K562 (cell line): Measurements from ENCODE around the gene HSDL1. TPM values are rescaled to one million over a fixed set of nuclear protein-coding genes. Genes with fewer than 3 reads are reported as not detected.

Experiments
- ATAC-seq: fragments of 200-7000 bp; cut with Tn5 transposase; 3 replicates; pipeline ENCODE4 v1.9.1; 2020; ENCODE audit warnings: moderate library complexity
- BruUV-seq: library from RNA; stranded (reverse); fragments of 400-500 nt; replicated peaks from 2 replicates; lab custom pipeline; 2021; lab: Mats Ljungman, UMichigan
- CTCF ChIA-PET: fragments of 300-600 bp; formaldehyde crosslinking; extraction: SDS; loops from one replicate; lab custom pipeline; 2021; ENCODE audit warnings: low intra/inter-chr PET ratio; lab: Yijun Ruan, JAX
- POLR2A ChIA-PET: fragments of 300-600, 350-650 bp; sonication (Branson Sonifier 250); formaldehyde crosslinking; extraction: SDS; loops from one replicate; lab custom pipeline; 2021; ENCODE audit warnings: antibody characterized with exemption, inconsistent platforms; lab: Yijun Ruan, JAX
- DNase-seq, 4 experiments: peaks; one replicate each; pipeline versions ENCODE4 v3.0.0 to v3.0.0-alpha.2; 2011 to 2018; ENCODE audit warnings: low spot score in 3 of 4, mixed read lengths in 3 of 4; ENCODE audit errors: extremely low read depth in 1 of 4
- FAIRE-seq: peaks from 2 replicates; lab custom pipeline; 2011; peaks lifted over from hg19 to GRCh38; lab: Jason Lieb, UNC
- H2AFZ ChIP-seq: 2 replicates; pipeline ENCODE4 v1.6.0; 2011; ENCODE audit warnings: low read depth, low read length, control low read depth, inconsistent platforms
- H3K27ac ChIP-seq: fragments of 200-600 bp; 3 replicates; pipeline ENCODE4 v1.8.0; 2011; ENCODE audit warnings: low read depth, mild to moderate bottlenecking, control low read depth, inconsistent platforms, low read length, moderate library complexity, mixed read lengths; ENCODE audit errors: extremely low read depth
- H3K27me3 ChIP-seq, 2 experiments: fragments of 300-600 bp in 1 of 2; 2 replicates in 1 of 2; 3 replicates in 1 of 2; pipeline versions ENCODE4 v1.6.0 to v1.8.0; 2011; ENCODE audit warnings: inconsistent platforms in 2 of 2, low read length in 2 of 2, mild to moderate bottlenecking in 1 of 2, mixed read lengths in 1 of 2, moderate library complexity in 1 of 2; ENCODE audit not compliant: control insufficient read depth in 2 of 2, insufficient read depth in 2 of 2
- H3K36me3 ChIP-seq: fragments of 300-600 bp; 3 replicates; pipeline ENCODE4 v1.8.0; 2011; ENCODE audit warnings: mild to moderate bottlenecking, low read length, inconsistent platforms; ENCODE audit not compliant: control insufficient read depth, insufficient read depth
- H3K4me1 ChIP-seq, 2 experiments: fragments of 200-600 bp in 1 of 2; replicated peaks in 1 of 2; 2 replicates in 1 of 2; 3 replicates in 1 of 2; pipeline versions ENCODE4 v1.5.1 to v1.8.0; 2011; ENCODE audit warnings: inconsistent platforms in 2 of 2, low read length in 2 of 2, mild to moderate bottlenecking in 1 of 2, mixed read lengths in 1 of 2, moderate library complexity in 1 of 2; ENCODE audit not compliant: control insufficient read depth in 2 of 2, insufficient read depth in 2 of 2
- H3K4me2 ChIP-seq: 2 replicates; pipeline ENCODE4 v1.6.1; 2011; ENCODE audit warnings: low read length, control low read depth, inconsistent platforms, mixed read lengths; ENCODE audit not compliant: insufficient read depth
- H3K4me3 ChIP-seq: fragments of 200-600 bp; sonication (generic), shearing (Covaris generic); 2 replicates; pipeline ENCODE4 v1.5.1; 2016; ENCODE audit warnings: control low read depth, inconsistent platforms
- H3K79me2 ChIP-seq: fragments of 200-600 bp; 3 replicates; pipeline ENCODE4 v1.8.0; 2011; ENCODE audit warnings: low read length, inconsistent platforms; ENCODE audit not compliant: control insufficient read depth, insufficient read depth
- H3K9ac ChIP-seq, 2 experiments: 2 replicates each; pipeline versions ENCODE4 v1.6.0 to v1.6.1; 2011; ENCODE audit warnings: low read depth in 2 of 2, low read length in 2 of 2, control low read depth in 1 of 2, inconsistent platforms in 1 of 2, mild to moderate bottlenecking in 1 of 2, mixed read lengths in 1 of 2; ENCODE audit not compliant: insufficient read depth in 1 of 2
- H3K9me1 ChIP-seq: one replicate; pipeline ENCODE4 v1.6.0; 2011; ENCODE audit warnings: inconsistent platforms, mild to moderate bottlenecking, low read length, moderate library complexity; ENCODE audit not compliant: control insufficient read depth, insufficient read depth
- H3K9me3 ChIP-seq: replicated peaks from 2 replicates; pipeline ENCODE4 v1.5.1; 2011; ENCODE audit warnings: low read depth, low read length, inconsistent platforms; ENCODE audit not compliant: control insufficient read depth, insufficient read depth
- H4K20me1 ChIP-seq: replicated peaks from 2 replicates; pipeline ENCODE4 v1.6.1; 2011; ENCODE audit warnings: low read length, inconsistent platforms, mixed read lengths; ENCODE audit not compliant: control insufficient read depth, insufficient read depth
- C11orf30 ChIP-seq: fragments of 450-650 bp; IDR thresholded peaks from 2 replicates; pipeline ENCODE4 v1.6.1; 2016; ENCODE audit warnings: low read depth, mild to moderate bottlenecking
- CBX1 ChIP-seq: sonication (generic); IDR thresholded peaks from 2 replicates; pipeline ENCODE4 v1.6.1; 2016; ENCODE audit warnings: antibody characterized with exemption, low read depth, mild to moderate bottlenecking
- E2F3 ChIP-seq: fragments of 250-450 bp; sonication (Bioruptor Pico); IDR thresholded peaks from 2 replicates; pipeline ENCODE4 v1.4.0; 2020; ENCODE audit warnings: mild to moderate bottlenecking
- EP300 ChIP-seq: IDR thresholded peaks from 2 replicates; pipeline ENCODE4 v1.6.1; 2012; ENCODE audit warnings: low read length, improper control_type of control experiment
- GABPA ChIP-seq: fragments of 200-800 bp; sonication (Bioruptor generic); conservative IDR thresholded peaks from 2 replicates; pipeline ENCODE4 v1.6.1; 2016; ENCODE audit warnings: low read depth, missing genetic modification characterization, missing compliant biosample characterization
- GTF2F1 ChIP-seq: IDR thresholded peaks from 2 replicates; pipeline ENCODE4 v1.6.1; 2011; ENCODE audit warnings: low read depth, low read length, improper control_type of control experiment
- KAT2B ChIP-seq: IDR thresholded peaks from one replicate; pipeline ENCODE4 v1.6.1; 2012; ENCODE audit warnings: low read depth, mild to moderate bottlenecking, control low read depth, inconsistent platforms, low read length, moderate library complexity
- RUNX1 ChIP-seq: sonication (generic); IDR thresholded peaks from 2 replicates; pipeline ENCODE4 v1.6.1; 2016; ENCODE audit warnings: antibody characterized with exemption, low read depth
- SRSF1 ChIP-seq: fragments of 200-400 bp; formaldehyde crosslinking; IDR thresholded peaks from 2 replicates; pipeline ENCODE4 v1.6.1; 2017; ENCODE audit warnings: mild to moderate bottlenecking, low read depth, low read length, moderate library complexity
- TAF7 ChIP-seq: fragments of 450-650 bp; IDR thresholded peaks from 2 replicates; pipeline ENCODE4 v1.6.1; 2016; ENCODE audit warnings: missing genetic modification characterization, missing compliant biosample characterization
- TARDBP ChIP-seq: fragments of 450-650 bp; IDR thresholded peaks from 2 replicates; pipeline ENCODE4 v1.6.1; 2016
- TFAM ChIP-seq: fragments of 250-450 bp; sonication (Bioruptor Pico); conservative IDR thresholded peaks from 2 replicates; pipeline ENCODE4 v1.5.0; 2021; ENCODE audit warnings: mild to moderate bottlenecking, moderate library complexity
- ZBTB1 ChIP-seq: sonication (generic); formaldehyde crosslinking; IDR thresholded peaks from 2 replicates; pipeline ENCODE4 v1.8.1; 2023; ENCODE audit warnings: missing genetic modification reagents, low read depth, mild to moderate bottlenecking, borderline replicate concordance
- ZFPM2 ChIP-seq: fragments of 250-450 bp; sonication (Bioruptor Pico); IDR thresholded peaks from 2 replicates; pipeline ENCODE4 v1.5.1; 2022; ENCODE audit warnings: mild to moderate bottlenecking
- WGBS: fragments of 100-300 bp; shearing (Covaris generic); methylation state at CpG from one replicate; pipeline ENCODE4 v1.1.6; 2016; ENCODE audit warnings: low coverage, mixed read lengths; ENCODE audit not compliant: insufficient coverage; ENCODE audit errors: missing lambda C conversion rate; 5-methylcytosine and 5-hydroxymethylcytosine counted together
- in situ Hi-C: fragments of 300-500 bp; cut with MboI; formaldehyde crosslinking; loops from 4 replicates; pipeline ENCODE4 v1.15.0; 2018; ENCODE audit warnings: inconsistent platforms, mixed read lengths
- intact Hi-C: fragments of 100-400 bp; cut with micrococcal nuclease; formaldehyde crosslinking; loops from 2 replicates; pipeline ENCODE4 v1.14.2; 2022
- polyA plus RNA-seq, 8 experiments: library from polyadenylated mRNA; depleted of rRNA in 4 of 8; stranded (reverse) in 5 of 8; unstranded in 3 of 8; fragments of >200 nt; fragmentation: Nextera tagmentation in 2 of 8; fragmentation: Illumina TruSeq in 1 of 8; extraction: Ambion mirVana in 2 of 8; extraction: Trizol in 1 of 8; gene quantifications; 2 replicates each; pipeline versions ENCODE4 v1.2.1 to v1.2.3, GENCODE V29; 2011 to 2014; ENCODE audit warnings: inconsistent platforms in 1 of 8, missing spikeins in 1 of 8
- total RNA-seq, 7 experiments: library from RNA; depleted of rRNA in 6 of 7; stranded (reverse); fragments of >200 nt in 6 of 7; fragmentation: Illumina TruSeq in 2 of 7; extraction: Trizol in 2 of 7; gene quantifications; 2 replicates each; pipeline versions ENCODE4 v1.2.1 to v1.2.3, GENCODE V29; 2011 to 2021; ENCODE audit warnings: low replicate concordance in 1 of 7
- TF ChIP-seq, protein P1 (sequence below): sonication (generic); formaldehyde crosslinking; IDR thresholded peaks from 2 replicates; pipeline ENCODE4 v1.8.1; 2023; ENCODE audit warnings: mild to moderate bottlenecking, missing genetic modification reagents, moderate library complexity

Gene HSDL1
- total and polyA plus RNA-seq, 9 of the 15 experiments (the other 6 are each of a cell fraction or from before 2014, with no cell fraction given) = 14.8 to 41.2 (median 27.7) TPM

DNA sequence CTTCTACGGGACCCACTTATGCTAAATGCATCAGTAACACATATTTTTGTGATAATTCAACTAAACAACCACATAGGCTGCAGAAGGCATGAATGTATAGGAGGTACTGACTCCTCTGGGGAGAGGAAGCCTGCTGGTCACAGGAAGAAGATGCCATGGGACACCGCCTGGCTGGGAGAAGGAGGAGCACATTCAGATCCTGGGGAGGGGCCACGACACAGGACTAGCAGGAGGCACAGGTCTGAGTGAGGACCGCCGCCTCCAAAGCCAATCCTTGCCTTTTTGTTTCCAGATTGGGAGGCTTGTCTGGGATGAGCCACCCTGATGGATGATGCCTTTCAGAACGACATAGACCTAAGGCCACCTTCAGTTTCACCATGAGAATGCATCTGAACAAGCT, 62.9 kb downstream of the HSDL1 start:
- FAIRE-seq (no peak), ATAC-seq (no peak), DNase-seq (peak in 1 of 4 experiments; percentile 32)
- no peak overlapping the region for H2AFZ ChIP-seq
- no peak overlapping the region for H3K4me2 ChIP-seq
- H3K79me2 ChIP-seq = no peaks in the 10 kb centered on the region
- no TSS peak for BruUV-seq
- H3K27ac ChIP-seq = no peak overlapping the region
- intact Hi-C loops (loop anchor here (10.0 kb wide), 1 partner anchor 403 kb away; no protein-coding TSS in a partner anchor), in situ Hi-C loops (loop anchor here (5.0 kb wide), 1 partner anchor 85 kb away; no protein-coding TSS in a partner anchor)
- H3K9me1 ChIP-seq = no peaks in the 10 kb centered on the region
- no peaks in the 10 kb centered on the region for H4K20me1 ChIP-seq
- 84% methylated on average over 6 of the region's 6 CpGs for WGBS
- no peaks in the 10 kb centered on the region for H3K27me3 ChIP-seq
- no peak overlapping the region for H3K9ac ChIP-seq
- no peak for TF ChIP-seq E2F3
- TF ChIP-seq, protein P1, sequence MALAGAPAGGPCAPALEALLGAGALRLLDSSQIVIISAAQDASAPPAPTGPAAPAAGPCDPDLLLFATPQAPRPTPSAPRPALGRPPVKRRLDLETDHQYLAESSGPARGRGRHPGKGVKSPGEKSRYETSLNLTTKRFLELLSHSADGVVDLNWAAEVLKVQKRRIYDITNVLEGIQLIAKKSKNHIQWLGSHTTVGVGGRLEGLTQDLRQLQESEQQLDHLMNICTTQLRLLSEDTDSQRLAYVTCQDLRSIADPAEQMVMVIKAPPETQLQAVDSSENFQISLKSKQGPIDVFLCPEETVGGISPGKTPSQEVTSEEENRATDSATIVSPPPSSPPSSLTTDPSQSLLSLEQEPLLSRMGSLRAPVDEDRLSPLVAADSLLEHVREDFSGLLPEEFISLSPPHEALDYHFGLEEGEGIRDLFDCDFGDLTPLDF (CRISPR knock-in tag) = no peak
- peaks cover 0 to 3% of the 10 kb centered on the region in 2 experiments; a peak in 1 of 5 replicates for H3K4me1 ChIP-seq
- POLR2A ChIA-PET = interaction anchor here (0.7 kb wide), 1 partner anchor 128 kb away, joined by 4 read pairs; no protein-coding TSS in a partner anchor
- no peaks in the 10 kb centered on the region for H3K9me3 ChIP-seq
- CTCF ChIA-PET = no interaction called here
- H3K36me3 ChIP-seq = peaks cover 81% of the 10 kb centered on the region
- H3K4me3 ChIP-seq = no peak overlapping the region

- Histone ChIP-seq H3K4me2 (no peak overlapping the region), H3K4me1 (peaks cover 0 to 3% of the 10 kb centered on the region in 2 experiments; a peak in 1 of 5 replicates), H4K20me1 (no peaks in the 10 kb centered on the region), H3K9me3 (no peaks in the 10 kb centered on the region), H3K9me1 (no peaks in the 10 kb centered on the region), H3K9ac (no peak overlapping the region), H2AFZ (no peak overlapping the region), H3K27me3 (no peaks in the 10 kb centered on the region), H3K27ac (no peak overlapping the region), H3K4me3 (no peak overlapping the region), H3K79me2 (no peaks in the 10 kb centered on the region), H3K36me3 (peaks cover 81% of the 10 kb centered on the region)
- DNase-seq (no peak), FAIRE-seq (no peak), ATAC-seq (no peak)
- no TSS peak for BruUV-seq
- POLR2A ChIA-PET = interaction anchor here (0.7 to 1.1 kb wide), 2 partner anchors 10 to 128 kb away, joined by 4 read pairs; no protein-coding TSS in a partner anchor
- CTCF ChIA-PET = no interaction called here
- 78% methylated on average over 14 of the region's 14 CpGs for WGBS
- intact Hi-C loops = loop anchor here (10.0 kb wide), 1 partner anchor 403 kb away; no protein-coding TSS in a partner anchor
- in situ Hi-C loops = loop anchor here (5.0 kb wide), 1 partner anchor 86 kb away; no protein-coding TSS in a partner anchor
- TF ChIP-seq RUNX1 (no peak), TARDBP (no peak), SRSF1 (no peak), EP300 (no peak), GABPA (tag) (no peak), GTF2F1 (no peak), CBX1 (no peak), C11orf30 (peak; percentile 73; the same call in 1 of the 2 replicates), KAT2B (no peak), ZBTB1 (no peak), ZFPM2 (CRISPR knock-in tag) (no peak), TFAM (CRISPR knock-in tag) (no peak), TAF7 (tag) (no peak)
These were observed 63.5 kb downstream of the HSDL1 start for GRCh38 chr16:84081446-84081989.
